Endodermal cell (in vitro differentiated cells): ENCODE results near the gene PLEKHA1. TPM values are rescaled to one million over a fixed set of nuclear protein-coding genes. Genes with fewer than 3 reads are reported as not detected.

Source experiments
- DNase-seq: peaks from one replicate; pipeline ENCODE4 v3.0.0-alpha.2; 2017
- H3K27ac ChIP-seq: 2 replicates; pipeline ENCODE4 v1.5.1; 2013; ENCODE audit warnings: mild to moderate bottlenecking, low read depth, low read length, moderate library complexity
- H3K27me3 ChIP-seq: 2 replicates; pipeline ENCODE4 v1.6.1; 2013; ENCODE audit warnings: mild to moderate bottlenecking, low read length, moderate library complexity; ENCODE audit not compliant: insufficient read depth, control insufficient read depth, poor library complexity, severe bottlenecking
- H3K36me3 ChIP-seq: 2 replicates; pipeline ENCODE4 v1.7.0; 2013; ENCODE audit warnings: mild to moderate bottlenecking, low read length, moderate library complexity; ENCODE audit not compliant: control insufficient read depth, insufficient read depth
- H3K4me1 ChIP-seq: one replicate; pipeline ENCODE4 v1.7.0; 2013; ENCODE audit warnings: low read length; ENCODE audit not compliant: control insufficient read depth, insufficient read depth
- H3K4me3 ChIP-seq: 2 replicates; pipeline ENCODE4 v1.5.1; 2013; ENCODE audit warnings: mild to moderate bottlenecking, low read length, moderate library complexity
- H3K9ac ChIP-seq: 2 replicates; pipeline ENCODE4 v1.6.1; 2013; ENCODE audit warnings: mild to moderate bottlenecking, low read length, moderate library complexity; ENCODE audit not compliant: poor library complexity, severe bottlenecking; ENCODE audit errors: extremely low read depth
- H3K9me3 ChIP-seq: 2 replicates; pipeline ENCODE4 v1.6.1; 2013; ENCODE audit warnings: mild to moderate bottlenecking, low read length, moderate library complexity; ENCODE audit not compliant: control insufficient read depth
- H3K27ac Mint-ChIP-seq: 2 replicates; pipeline ENCODE4 v1.8.0; 2020; ENCODE audit warnings: mixed read lengths
- H3K27me3 Mint-ChIP-seq: 2 replicates; pipeline ENCODE4 v1.8.0; 2021; ENCODE audit warnings: mild to moderate bottlenecking, mixed read lengths; ENCODE audit not compliant: insufficient read depth
- H3K36me3 Mint-ChIP-seq: 2 replicates; pipeline ENCODE4 v1.8.0; 2020; ENCODE audit warnings: low read depth, mixed read lengths
- H3K4me1 Mint-ChIP-seq: 2 replicates; pipeline ENCODE4 v1.8.0; 2020; ENCODE audit warnings: mixed read lengths
- H3K4me3 Mint-ChIP-seq: 2 replicates; pipeline ENCODE4 v1.8.0; 2020; ENCODE audit warnings: mild to moderate bottlenecking, moderate library complexity, mixed read lengths
- H3K9me3 Mint-ChIP-seq: 2 replicates; pipeline ENCODE4 v1.8.0; 2020; ENCODE audit warnings: mild to moderate bottlenecking, mixed read lengths
- WGBS, 2 experiments: methylation state at CpG; one replicate each; pipeline versions ENCODE4 v1.1.5 to v1.1.7; 2013; ENCODE audit warnings: missing lambda C conversion rate in 2 of 2, mixed read lengths in 1 of 2; ENCODE audit not compliant: insufficient coverage in 1 of 2, insufficient read length in 1 of 2; 5-methylcytosine and 5-hydroxymethylcytosine counted together
- total RNA-seq, 2 donors: library from RNA; stranded (reverse); fragmentation: NEBNext Ultra II Directional in 1 of 2; extraction: Animal tissue kit (Norgen Biotek cat#: 25700) in 1 of 2; gene quantifications; 2 replicates in 1 of 2; 3 replicates in 1 of 2; pipeline ENCODE4 v1.2.1, GENCODE V29; 2021
- TF ChIP-seq, protein P1 (sequence below): fragments of 200-600 bp; sonication (generic); conservative IDR thresholded peaks from 2 replicates; pipeline ENCODE4 v1.5.0; 2021; ENCODE audit warnings: antibody characterized with exemption, mild to moderate bottlenecking

The PLEKHA1 gene
- total RNA-seq, 2 donors from 2014 or later: 29.6 to 49.0 TPM

DNA sequence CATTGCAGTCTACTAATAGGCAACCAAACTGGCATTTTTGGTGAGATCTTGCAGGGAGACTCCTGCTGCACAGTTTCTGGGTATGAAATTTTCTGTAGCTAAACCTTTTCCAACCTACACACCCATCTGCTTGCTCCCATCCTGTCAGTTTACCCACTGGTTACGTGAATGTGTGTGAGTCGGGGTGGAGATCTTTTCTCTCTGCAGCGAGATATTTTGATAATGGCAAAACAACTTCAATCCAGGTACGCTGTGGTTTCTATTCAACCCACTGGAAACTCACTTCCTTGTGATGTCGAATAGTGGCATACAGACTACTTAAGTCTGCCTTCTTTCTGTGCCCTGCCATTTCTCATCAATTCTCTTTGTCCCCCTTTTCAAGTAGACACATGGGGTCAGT is 4.5 kb downstream of the PLEKHA1 start:
- 96 to 100% methylated on average over 3 to 5 of the region's 5 CpGs for WGBS, 2 experiments
- Mint-ChIP-seq H3K36me3 (peaks cover 24% of the 10 kb centered on the region), H3K9me3 (no peaks in the 10 kb centered on the region), H3K27me3 (peaks cover 2% of the 10 kb centered on the region), H3K27ac (no peak overlapping the region), H3K4me1 (peaks cover 5% of the 10 kb centered on the region), H3K4me3 (no peak overlapping the region)
- Histone ChIP-seq H3K27me3 (no peaks in the 10 kb centered on the region), H3K4me1 (no peaks in the 10 kb centered on the region), H3K9ac (no peak overlapping the region), H3K36me3 (peaks cover 4% of the 10 kb centered on the region), H3K9me3 (no peaks in the 10 kb centered on the region), H3K4me3 (no peak overlapping the region), H3K27ac (no peak overlapping the region)
- no peak for DNase-seq
- TF ChIP-seq, protein P1, sequence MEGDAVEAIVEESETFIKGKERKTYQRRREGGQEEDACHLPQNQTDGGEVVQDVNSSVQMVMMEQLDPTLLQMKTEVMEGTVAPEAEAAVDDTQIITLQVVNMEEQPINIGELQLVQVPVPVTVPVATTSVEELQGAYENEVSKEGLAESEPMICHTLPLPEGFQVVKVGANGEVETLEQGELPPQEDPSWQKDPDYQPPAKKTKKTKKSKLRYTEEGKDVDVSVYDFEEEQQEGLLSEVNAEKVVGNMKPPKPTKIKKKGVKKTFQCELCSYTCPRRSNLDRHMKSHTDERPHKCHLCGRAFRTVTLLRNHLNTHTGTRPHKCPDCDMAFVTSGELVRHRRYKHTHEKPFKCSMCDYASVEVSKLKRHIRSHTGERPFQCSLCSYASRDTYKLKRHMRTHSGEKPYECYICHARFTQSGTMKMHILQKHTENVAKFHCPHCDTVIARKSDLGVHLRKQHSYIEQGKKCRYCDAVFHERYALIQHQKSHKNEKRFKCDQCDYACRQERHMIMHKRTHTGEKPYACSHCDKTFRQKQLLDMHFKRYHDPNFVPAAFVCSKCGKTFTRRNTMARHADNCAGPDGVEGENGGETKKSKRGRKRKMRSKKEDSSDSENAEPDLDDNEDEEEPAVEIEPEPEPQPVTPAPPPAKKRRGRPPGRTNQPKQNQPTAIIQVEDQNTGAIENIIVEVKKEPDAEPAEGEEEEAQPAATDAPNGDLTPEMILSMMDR: no peak

DNA sequence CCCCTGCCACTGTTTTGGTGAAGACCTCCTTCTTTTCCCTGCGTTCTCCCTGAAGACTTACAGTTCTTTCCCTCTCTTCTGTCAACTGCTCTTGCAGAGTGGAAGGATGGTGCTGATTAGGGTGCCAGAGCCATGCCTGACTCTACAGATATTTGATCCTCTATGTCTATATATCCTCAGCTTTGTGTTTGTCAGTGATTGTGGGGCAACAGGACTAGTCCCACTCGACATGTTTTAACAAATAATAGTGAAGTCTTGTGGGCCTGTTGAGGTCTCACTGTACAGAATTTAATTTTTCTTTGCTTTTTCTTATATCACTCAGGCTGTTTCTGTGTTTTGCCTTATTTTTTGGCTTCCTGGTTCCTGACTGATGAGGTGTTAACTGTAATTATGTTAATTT is 5.0 kb downstream of the PLEKHA1 start:
- Histone ChIP-seq H3K4me3 (no peak overlapping the region), H3K9ac (no peak overlapping the region), H3K27ac (no peak overlapping the region), H3K36me3 (peaks cover 4% of the 10 kb centered on the region), H3K9me3 (no peaks in the 10 kb centered on the region), H3K4me1 (no peaks in the 10 kb centered on the region), H3K27me3 (no peaks in the 10 kb centered on the region)
- H3K36me3 Mint-ChIP-seq: peaks cover 24% of the 10 kb centered on the region
- H3K27me3 Mint-ChIP-seq: peaks cover 2% of the 10 kb centered on the region
- DNase-seq: no peak
- WGBS, 2 experiments: 91% methylated on average over 2 of the region's 2 CpGs; no CpG with 5 or more reads in 1 of the 2 experiments
- TF ChIP-seq, protein P1: no peak
- peaks cover 5% of the 10 kb centered on the region for H3K4me1 Mint-ChIP-seq
- H3K27ac Mint-ChIP-seq: no peak overlapping the region
- H3K4me3 Mint-ChIP-seq: no peak overlapping the region
- no peaks in the 10 kb centered on the region for H3K9me3 Mint-ChIP-seq

DNA sequence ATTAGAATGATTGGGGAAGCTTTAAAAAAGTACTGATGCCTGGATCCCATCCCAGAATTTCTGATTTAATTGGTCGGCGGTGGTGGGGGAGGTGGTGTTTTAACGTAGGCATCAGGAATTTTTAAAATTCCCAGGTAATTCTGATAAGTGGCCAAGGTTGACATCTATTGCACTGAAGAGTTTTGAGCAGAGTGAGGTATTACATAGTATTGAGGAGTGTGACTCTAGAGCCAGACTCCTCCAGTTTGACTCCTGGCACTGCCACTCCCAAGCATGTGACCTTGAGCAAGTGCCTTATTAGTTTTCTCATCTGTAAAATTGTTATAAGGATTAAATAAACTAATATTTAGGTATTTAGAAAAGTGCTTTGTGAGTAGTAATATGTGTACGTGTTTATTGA is 6.2 kb downstream of the PLEKHA1 start:
- H3K36me3 ChIP-seq: peaks cover 4% of the 10 kb centered on the region
- Mint-ChIP-seq H3K27me3 (no peaks in the 10 kb centered on the region), H3K27ac (no peak overlapping the region), H3K36me3 (peaks cover 24% of the 10 kb centered on the region), H3K4me3 (no peak overlapping the region), H3K9me3 (no peaks in the 10 kb centered on the region), H3K4me1 (peaks cover 2% of the 10 kb centered on the region)
- TF ChIP-seq, protein P1: no peak
- H3K4me1 ChIP-seq: no peaks in the 10 kb centered on the region
- H3K9ac ChIP-seq: no peak overlapping the region
- H3K4me3 ChIP-seq: no peak overlapping the region
- H3K27ac ChIP-seq: no peak overlapping the region
- WGBS, 2 experiments: 94 to 96% methylated on average over 4 of the region's 4 CpGs
- no peaks in the 10 kb centered on the region for H3K9me3 ChIP-seq
- DNase-seq: no peak
- H3K27me3 ChIP-seq: no peaks in the 10 kb centered on the region
